HEK293 (cell line): Measurements from ENCODE around the gene EXOC3.
"Not testable (repeated sequence)": the region's sequence is repeated elsewhere in the genome, so short reads cannot be mapped to it uniquely, and the experiment has no call there.

Source experiments
- CTCF ChIP-seq: fragments of 450-650 bp; formaldehyde crosslinking; IDR thresholded peaks from 2 replicates; pipeline ENCODE4 v1.5.1; 2016; ENCODE audit warnings: missing biosample characterization, missing genetic modification characterization
- YY1 ChIP-seq: fragments of 450-650 bp; formaldehyde crosslinking; IDR thresholded peaks from 2 replicates; pipeline ENCODE4 v1.5.1; 2018; ENCODE audit warnings: missing biosample characterization, missing genetic modification characterization
- ZNF138 ChIP-seq: fragments of 450-650 bp; formaldehyde crosslinking; IDR thresholded peaks from 2 replicates; pipeline ENCODE4 v1.5.1; 2016; ENCODE audit warnings: missing biosample characterization, missing genetic modification characterization, borderline replicate concordance
- ZNF354C ChIP-seq: fragments of 450-650 bp; formaldehyde crosslinking; IDR thresholded peaks from 2 replicates; pipeline ENCODE4 v1.5.1; 2016; ENCODE audit warnings: missing biosample characterization, missing genetic modification characterization, low read depth, borderline replicate concordance
- ZNF626 ChIP-seq: fragments of 450-650 bp; sonication (Bioruptor Pico); formaldehyde crosslinking; IDR thresholded peaks from 2 replicates; pipeline ENCODE4 v1.5.1; 2018; ENCODE audit warnings: missing biosample characterization, missing genetic modification characterization, inconsistent platforms

GRCh38 chr5:474232-474839 is 31.4 kb downstream of the EXOC3 start:
- TF ChIP-seq ZNF138; CTCF (tag by site-specific recombination); ZNF626 (tag by site-specific recombination); YY1; ZNF354C (tag by site-specific recombination): not testable (repeated sequence)
